ENCODE measurements around the gene CELF4. TPM values are rescaled to one million over a fixed set of nuclear protein-coding genes. Genes with fewer than 3 reads are reported as not detected.

The CELF4 gene
- polyA plus RNA-seq, 1 donor (not counting 4 experiments of a cell fraction or from before 2014, with no cell fraction given), result not detected

GRCh38 chr18:37390687-37391086 is 174.9 kb downstream of the CELF4 start:
- H3K4me2 ChIP-seq (ENCODE audit: control insufficient read depth, extremely low read depth, insufficient read depth, low read depth, low read length), result no peak overlapping the region
- peaks cover 8% of the 10 kb centered on the region for H3K9me3 ChIP-seq (ENCODE audit: control insufficient read depth, low read depth, low read length)
- H3K9me1 ChIP-seq (ENCODE audit: control insufficient read depth, extremely low read depth, insufficient read depth, low read length), result no peaks in the 10 kb centered on the region
- H4K20me1 ChIP-seq (ENCODE audit: control insufficient read depth, extremely low read depth, insufficient read depth, low read length), result no peaks in the 10 kb centered on the region
- H3K9ac ChIP-seq (ENCODE audit: control insufficient read depth, extremely low read depth, insufficient read depth, low read length), result no peak overlapping the region
- H3K79me2 ChIP-seq (ENCODE audit: control insufficient read depth, insufficient read depth, low read length), result no peaks in the 10 kb centered on the region
- no peaks in the 10 kb centered on the region for H3K4me1 ChIP-seq (ENCODE audit: control insufficient read depth, extremely low read depth, insufficient read depth, low read length)
- H3K36me3 ChIP-seq (ENCODE audit: control insufficient read depth in 2 of 2, extremely low read depth in 1 of 2, insufficient read depth in 2 of 2, low read length in 2 of 2), result no peaks in the 10 kb centered on the region
- dilution Hi-C loops (cut with MboI; ENCODE audit: extremely low pct_ligation_motif_present, low sequenced_read_pairs), result no loop called here
- no peak for TF ChIP-seq EZH2 (IDR thresholded peaks at IDR 0.05; ENCODE audit: low read length)
- TF ChIP-seq, protein P1, sequence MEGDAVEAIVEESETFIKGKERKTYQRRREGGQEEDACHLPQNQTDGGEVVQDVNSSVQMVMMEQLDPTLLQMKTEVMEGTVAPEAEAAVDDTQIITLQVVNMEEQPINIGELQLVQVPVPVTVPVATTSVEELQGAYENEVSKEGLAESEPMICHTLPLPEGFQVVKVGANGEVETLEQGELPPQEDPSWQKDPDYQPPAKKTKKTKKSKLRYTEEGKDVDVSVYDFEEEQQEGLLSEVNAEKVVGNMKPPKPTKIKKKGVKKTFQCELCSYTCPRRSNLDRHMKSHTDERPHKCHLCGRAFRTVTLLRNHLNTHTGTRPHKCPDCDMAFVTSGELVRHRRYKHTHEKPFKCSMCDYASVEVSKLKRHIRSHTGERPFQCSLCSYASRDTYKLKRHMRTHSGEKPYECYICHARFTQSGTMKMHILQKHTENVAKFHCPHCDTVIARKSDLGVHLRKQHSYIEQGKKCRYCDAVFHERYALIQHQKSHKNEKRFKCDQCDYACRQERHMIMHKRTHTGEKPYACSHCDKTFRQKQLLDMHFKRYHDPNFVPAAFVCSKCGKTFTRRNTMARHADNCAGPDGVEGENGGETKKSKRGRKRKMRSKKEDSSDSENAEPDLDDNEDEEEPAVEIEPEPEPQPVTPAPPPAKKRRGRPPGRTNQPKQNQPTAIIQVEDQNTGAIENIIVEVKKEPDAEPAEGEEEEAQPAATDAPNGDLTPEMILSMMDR (optimal IDR thresholded peaks at IDR 0.05 in 1 of 3, IDR thresholded peaks at IDR 0.05 in 1 of 3, conservative IDR thresholded peaks at IDR 0.05 in 1 of 3; ENCODE audit: extremely low read depth in 1 of 3, insufficient read depth in 2 of 3, low read length in 3 of 3), result no peak
- DNase-seq (ENCODE audit: low read depth, low spot score), result no peak
- no peak overlapping the region for H3K4me3 ChIP-seq (ENCODE audit: control insufficient read depth in 2 of 3, extremely low read depth in 1 of 3, insufficient read depth in 2 of 3, low read depth in 1 of 3, low read length in 3 of 3)
- no peak overlapping the region for H3K27ac ChIP-seq (ENCODE audit: control insufficient read depth, insufficient read depth, low read length)
- H3K27me3 ChIP-seq (ENCODE audit: control insufficient read depth, extremely low read depth, insufficient read depth, low read length), result peaks cover 26% of the 10 kb centered on the region
- FAIRE-seq, result no peak
- no peak overlapping the region for H2AFZ ChIP-seq (ENCODE audit: control insufficient read depth, low read length)

GRCh38 chr18:37389684-37390368 is 175.8 kb downstream of the CELF4 start:
- Histone ChIP-seq H3K4me2 (ENCODE audit: control insufficient read depth, extremely low read depth, insufficient read depth, low read depth, low read length) (no peak overlapping the region), H3K79me2 (ENCODE audit: control insufficient read depth, insufficient read depth, low read length) (no peaks in the 10 kb centered on the region), H3K36me3 (ENCODE audit: control insufficient read depth in 2 of 2, extremely low read depth in 1 of 2, insufficient read depth in 2 of 2, low read length in 2 of 2) (no peaks in the 10 kb centered on the region), H3K4me3 (ENCODE audit: control insufficient read depth in 2 of 3, extremely low read depth in 1 of 3, insufficient read depth in 2 of 3, low read depth in 1 of 3, low read length in 3 of 3) (no peak overlapping the region), H3K9me3 (ENCODE audit: control insufficient read depth, low read depth, low read length) (peaks cover 8% of the 10 kb centered on the region), H2AFZ (ENCODE audit: control insufficient read depth, low read length) (no peak overlapping the region), H4K20me1 (ENCODE audit: control insufficient read depth, extremely low read depth, insufficient read depth, low read length) (no peaks in the 10 kb centered on the region), H3K9ac (ENCODE audit: control insufficient read depth, extremely low read depth, insufficient read depth, low read length) (no peak overlapping the region), H3K4me1 (ENCODE audit: control insufficient read depth, extremely low read depth, insufficient read depth, low read length) (no peaks in the 10 kb centered on the region), H3K9me1 (ENCODE audit: control insufficient read depth, extremely low read depth, insufficient read depth, low read length) (no peaks in the 10 kb centered on the region), H3K27me3 (ENCODE audit: control insufficient read depth, extremely low read depth, insufficient read depth, low read length) (peaks cover 26% of the 10 kb centered on the region), H3K27ac (ENCODE audit: control insufficient read depth, insufficient read depth, low read length) (no peak overlapping the region)
- FAIRE-seq, result no peak
- DNase-seq (ENCODE audit: low read depth, low spot score), result no peak
- dilution Hi-C loops (cut with MboI; ENCODE audit: extremely low pct_ligation_motif_present, low sequenced_read_pairs), result no loop called here
- TF ChIP-seq EZH2 (IDR thresholded peaks at IDR 0.05; ENCODE audit: low read length), result no peak
- TF ChIP-seq, protein P1 (optimal IDR thresholded peaks at IDR 0.05 in 1 of 3, IDR thresholded peaks at IDR 0.05 in 1 of 3, conservative IDR thresholded peaks at IDR 0.05 in 1 of 3; ENCODE audit: extremely low read depth in 1 of 3, insufficient read depth in 2 of 3, low read length in 3 of 3), result no peak

All from keratinocyte (primary cell).